Bronchial epithelial cell (primary cell): ENCODE measurements around the gene TMCC1. TPM values are rescaled to one million over a fixed set of nuclear protein-coding genes. Genes with fewer than 3 reads are reported as not detected.

Experiments
- DNase-seq: peaks from one replicate; pipeline ENCODE4 v3.0.0-alpha.2; 2010; ENCODE audit warnings: low read depth
- FAIRE-seq: peaks from 2 replicates; lab custom pipeline; 2011; peaks lifted over from hg19 to GRCh38; lab: Jason Lieb, UNC
- H3K27me3 ChIP-seq: 2 replicates; pipeline ENCODE4 v1.5.1; 2011; ENCODE audit warnings: low read length; ENCODE audit not compliant: control insufficient read depth, insufficient read depth
- H3K36me3 ChIP-seq: 2 replicates; pipeline ENCODE4 v1.5.1; 2011; ENCODE audit warnings: low read length; ENCODE audit not compliant: control insufficient read depth, insufficient read depth
- H3K4me3 ChIP-seq: 2 replicates; pipeline ENCODE4 v1.5.1; 2011; ENCODE audit warnings: mild to moderate bottlenecking, low read depth, low read length, control low read depth
- total RNA-seq: library from RNA; depleted of rRNA; stranded (reverse); fragments of >200 nt; gene quantifications from 2 replicates; pipeline ENCODE4 v1.2.1, GENCODE V29; 2014
- TF ChIP-seq, protein P1 (sequence below): IDR thresholded peaks from 2 replicates; pipeline ENCODE4 v1.5.1; 2011; ENCODE audit warnings: mild to moderate bottlenecking, moderate library complexity, low read length, control low read depth, inconsistent platforms; ENCODE audit not compliant: insufficient read depth, severe bottlenecking

TMCC1 gene
- total RNA-seq, 1 donor from 2014 or later: 18.2 TPM

DNA sequence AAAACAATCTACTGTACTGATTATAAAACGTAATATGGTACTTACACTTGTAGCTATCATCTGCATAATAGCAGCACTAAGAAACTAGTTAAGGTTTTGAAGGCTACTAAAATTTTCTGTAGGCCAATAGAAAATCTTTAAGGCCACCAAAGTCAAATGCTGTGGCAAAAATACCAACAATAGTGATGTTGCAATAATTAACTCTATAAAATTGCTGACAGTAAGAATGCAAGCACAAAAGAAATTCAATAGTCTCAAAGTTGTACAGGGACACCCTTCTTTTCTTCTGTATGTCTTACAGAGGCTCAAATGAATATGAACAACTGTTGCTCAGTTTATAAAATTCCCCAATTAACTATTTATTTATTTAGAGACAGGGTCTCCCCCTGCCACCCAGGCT, 62.0 kb downstream of the TMCC1 start:
- H3K27me3 ChIP-seq: no peaks in the 10 kb centered on the region
- H3K4me3 ChIP-seq: no peak overlapping the region
- FAIRE-seq (no peak), DNase-seq (no peak)
- no peaks in the 10 kb centered on the region for H3K36me3 ChIP-seq
- TF ChIP-seq, protein P1, sequence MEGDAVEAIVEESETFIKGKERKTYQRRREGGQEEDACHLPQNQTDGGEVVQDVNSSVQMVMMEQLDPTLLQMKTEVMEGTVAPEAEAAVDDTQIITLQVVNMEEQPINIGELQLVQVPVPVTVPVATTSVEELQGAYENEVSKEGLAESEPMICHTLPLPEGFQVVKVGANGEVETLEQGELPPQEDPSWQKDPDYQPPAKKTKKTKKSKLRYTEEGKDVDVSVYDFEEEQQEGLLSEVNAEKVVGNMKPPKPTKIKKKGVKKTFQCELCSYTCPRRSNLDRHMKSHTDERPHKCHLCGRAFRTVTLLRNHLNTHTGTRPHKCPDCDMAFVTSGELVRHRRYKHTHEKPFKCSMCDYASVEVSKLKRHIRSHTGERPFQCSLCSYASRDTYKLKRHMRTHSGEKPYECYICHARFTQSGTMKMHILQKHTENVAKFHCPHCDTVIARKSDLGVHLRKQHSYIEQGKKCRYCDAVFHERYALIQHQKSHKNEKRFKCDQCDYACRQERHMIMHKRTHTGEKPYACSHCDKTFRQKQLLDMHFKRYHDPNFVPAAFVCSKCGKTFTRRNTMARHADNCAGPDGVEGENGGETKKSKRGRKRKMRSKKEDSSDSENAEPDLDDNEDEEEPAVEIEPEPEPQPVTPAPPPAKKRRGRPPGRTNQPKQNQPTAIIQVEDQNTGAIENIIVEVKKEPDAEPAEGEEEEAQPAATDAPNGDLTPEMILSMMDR: no peak

DNA sequence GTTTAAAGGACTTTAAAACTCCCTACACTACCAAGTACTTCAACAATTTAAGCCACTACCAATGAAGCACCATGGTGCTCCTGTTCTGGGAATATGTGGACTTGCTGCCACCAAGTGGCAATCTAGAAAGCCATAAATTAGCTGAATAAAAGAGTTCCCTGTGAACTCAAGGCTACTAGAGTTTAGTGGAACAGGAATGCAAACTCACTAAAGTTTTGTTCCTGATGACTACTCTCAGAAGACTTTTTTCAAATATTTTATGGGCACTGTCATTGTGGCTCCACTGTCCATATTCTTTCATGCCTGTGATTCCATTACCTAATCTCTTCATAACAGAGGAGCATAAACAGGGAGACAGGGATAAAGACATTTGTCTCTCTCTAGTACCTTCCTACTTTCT, 63.9 kb downstream of the TMCC1 start:
- Histone ChIP-seq H3K36me3 (no peaks in the 10 kb centered on the region), H3K4me3 (no peak overlapping the region), H3K27me3 (no peaks in the 10 kb centered on the region)
- FAIRE-seq (no peak), DNase-seq (peak; percentile 81)
- TF ChIP-seq, protein P1: peak; percentile 64

DNA sequence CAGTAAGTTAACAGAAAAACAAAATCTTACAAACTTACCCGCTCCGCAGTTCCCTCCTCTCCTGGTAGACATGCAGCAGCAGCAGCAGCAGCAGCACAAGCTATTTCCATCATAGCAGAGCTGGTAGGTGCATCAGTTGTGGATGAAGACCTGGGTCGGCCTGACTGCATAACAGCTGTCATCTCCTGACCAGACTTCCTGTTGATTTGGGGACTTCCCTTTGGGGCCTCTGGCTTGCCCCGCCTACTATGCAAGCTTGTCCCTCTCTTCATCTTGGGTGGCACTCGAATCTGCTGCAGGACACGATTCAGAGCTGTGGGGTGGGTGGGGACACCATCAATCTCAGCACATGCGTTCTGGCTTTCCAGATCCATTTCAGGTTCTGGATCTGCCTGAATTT, 65.7 kb downstream of the TMCC1 start:
- TF ChIP-seq, protein P1: no peak
- H3K36me3 ChIP-seq: no peaks in the 10 kb centered on the region
- no peak for DNase-seq
- H3K4me3 ChIP-seq: no peak overlapping the region
- FAIRE-seq: no peak
- no peaks in the 10 kb centered on the region for H3K27me3 ChIP-seq

DNA sequence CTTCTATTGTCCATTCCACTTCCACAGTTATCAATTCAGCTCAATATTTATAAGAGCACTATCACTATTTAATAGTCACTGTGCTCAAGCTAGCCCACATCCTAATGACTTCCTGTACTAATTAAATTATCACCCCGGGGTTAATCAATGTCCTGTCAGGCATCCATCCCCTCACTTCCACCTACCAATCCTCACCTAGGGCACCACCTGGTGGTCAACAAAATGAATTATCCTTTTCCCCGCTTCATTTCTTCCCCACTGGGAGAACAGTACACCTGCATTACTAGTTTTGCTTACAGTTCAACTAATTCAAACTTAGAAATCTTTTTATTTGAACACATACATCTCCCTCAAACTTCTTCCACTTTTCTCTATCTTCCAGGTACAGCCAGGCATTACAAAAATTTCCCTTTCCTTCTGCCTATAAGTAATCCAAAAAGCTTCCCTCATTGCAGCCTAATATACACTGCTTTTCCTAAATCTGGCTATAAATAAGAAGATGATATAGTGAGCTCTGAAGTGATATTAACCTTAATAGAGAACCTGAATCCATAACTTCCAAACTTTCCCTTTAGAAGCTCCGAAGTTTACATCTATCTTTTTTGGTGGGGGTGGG, 68.5 kb downstream of the TMCC1 start:
- FAIRE-seq (no peak), DNase-seq (peak; percentile 56)
- no peak overlapping the region for H3K4me3 ChIP-seq
- no peaks in the 10 kb centered on the region for H3K36me3 ChIP-seq
- TF ChIP-seq, protein P1: peak; percentile 57
- no peaks in the 10 kb centered on the region for H3K27me3 ChIP-seq

DNA sequence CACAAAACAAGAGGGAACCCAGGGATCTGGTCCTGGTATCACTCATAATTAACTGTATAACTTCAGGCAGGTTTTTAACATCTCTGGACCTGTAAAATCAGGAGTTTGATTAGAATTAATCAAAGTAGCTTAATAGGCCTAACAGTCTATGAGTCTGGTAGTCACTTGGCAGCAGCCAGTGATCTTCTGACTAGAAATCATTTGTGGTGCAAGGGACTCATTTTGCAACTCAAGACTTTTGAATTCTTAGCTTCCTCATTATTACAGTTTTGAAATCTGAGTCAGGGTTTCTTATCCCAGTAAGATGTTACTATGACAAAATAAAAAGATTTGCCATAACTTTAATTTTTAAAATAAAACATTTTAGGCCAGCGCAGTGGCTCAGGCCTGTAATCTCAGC, 70.8 kb downstream of the TMCC1 start:
- DNase-seq (no peak), FAIRE-seq (no peak)
- no peaks in the 10 kb centered on the region for H3K36me3 ChIP-seq
- no peaks in the 10 kb centered on the region for H3K27me3 ChIP-seq
- TF ChIP-seq, protein P1: no peak
- no peak overlapping the region for H3K4me3 ChIP-seq

DNA sequence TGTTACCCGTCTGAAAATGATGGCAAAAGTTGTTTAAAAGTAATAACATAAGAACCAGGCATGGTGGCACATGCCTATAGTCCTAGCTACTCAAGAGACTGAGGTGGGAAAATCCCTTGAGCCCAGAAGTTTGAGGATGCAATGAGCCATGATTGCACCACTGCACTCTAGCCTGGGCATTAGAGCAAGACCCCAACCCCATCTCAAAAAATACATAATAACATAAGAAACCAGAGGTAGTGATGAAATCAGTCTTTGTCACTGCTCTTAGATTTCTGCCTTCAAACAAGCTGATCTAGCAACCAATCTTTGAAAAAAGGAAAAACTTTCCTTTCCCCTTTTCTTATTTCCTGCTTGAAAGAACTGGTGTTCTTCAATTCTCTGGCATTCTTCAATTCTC, 71.3 kb downstream of the TMCC1 start:
- DNase-seq (no peak), FAIRE-seq (no peak)
- TF ChIP-seq, protein P1: no peak

More for the DNA sequence above, 71.3 kb downstream of the TMCC1 start:
- H3K36me3 ChIP-seq: no peaks in the 10 kb centered on the region
- no peak overlapping the region for H3K4me3 ChIP-seq
- H3K27me3 ChIP-seq: no peaks in the 10 kb centered on the region
